Testis (tissue), 3 donors: ENCODE data around the gene PPP3R1. TPM values are rescaled to one million over a fixed set of nuclear protein-coding genes. Genes with fewer than 3 reads are reported as not detected.

Experiments used
- DNase-seq: peaks from one replicate; pipeline ENCODE4 v3.0.0-alpha.2; 2019
- H3K27ac ChIP-seq, 2 donors: fragments of 200-600 bp; sonication (generic); one replicate each; pipeline ENCODE4 v1.5.1; 2019
- H3K27me3 ChIP-seq: fragments of 200-600 bp; sonication (generic); one replicate; pipeline ENCODE4 v1.5.1; 2019
- H3K36me3 ChIP-seq: fragments of 200-600 bp; sonication (generic); one replicate; pipeline ENCODE4 v1.5.1; 2017; ENCODE audit warnings: low read depth; ENCODE audit errors: missing control alignments
- H3K4me1 ChIP-seq: fragments of 200-600 bp; sonication (generic); one replicate; pipeline ENCODE4 v1.5.1; 2019
- H3K4me3 ChIP-seq, 2 donors: fragments of 200-600 bp; sonication (generic); one replicate each; pipeline ENCODE4 v1.5.1; 2017 to 2019
- H3K9me3 ChIP-seq: fragments of 200-600 bp; sonication (generic); one replicate; pipeline ENCODE4 v1.5.1; 2017
- CTCF ChIP-seq, 3 experiments: fragments of 450-650 bp in 2 of 3; fragments of 200-600 bp in 1 of 3; sonication (generic) in 1 of 3; IDR thresholded peaks; one replicate each; pipeline ENCODE4 v1.5.1; 2016 to 2019; ENCODE audit warnings: antibody characterized with exemption in 3 of 3, mild to moderate bottlenecking in 2 of 3, moderate library complexity in 1 of 3
- POLR2A ChIP-seq: fragments of 450-650 bp; IDR thresholded peaks from one replicate; pipeline ENCODE4 v1.6.1; 2017; ENCODE audit warnings: antibody characterized with exemption, mild to moderate bottlenecking, moderate library complexity
- WGBS, 2 donors: methylation state at CpG; one replicate each; pipeline ENCODE4 v1.1.5; 2018; 5-methylcytosine and 5-hydroxymethylcytosine counted together
- intact Hi-C: fragments of 100-400 bp; cut with DNase I; formaldehyde crosslinking; loops from one replicate; pipeline ENCODE4 v1.15.1; 2023; ENCODE audit warnings: low total_unique reads
- polyA plus RNA-seq: library from polyadenylated mRNA; stranded (reverse); fragments of 350-450 nt; fragmentation: Illumina TruSeq; extraction: RNeasy Lipid Tissue Mini Kit (QIAGEN cat#74804); gene quantifications from one replicate; pipeline ENCODE4 v1.2.3, GENCODE V29; 2014; ENCODE audit warnings: low read depth, low replicate concordance; ENCODE audit not compliant: insufficient read depth
- total RNA-seq, 2 donors: library from RNA; depleted of rRNA; stranded (reverse); fragments of >200 nt; gene quantifications; one replicate each; pipeline ENCODE4 v1.2.3, GENCODE V29; 2016

Gene PPP3R1
- total and polyA plus RNA-seq, 3 donors from 2014 or later = 35.7 to 45.0 (median 37.0) TPM

- 54 to 65% methylated on average over 4 of the region's 4 CpGs for WGBS, 2 donors
- Histone ChIP-seq H3K36me3 (no peaks in the 10 kb centered on the region), H3K27me3 (no peaks in the 10 kb centered on the region), H3K9me3 (no peaks in the 10 kb centered on the region), H3K4me3 (no peak overlapping the region), H3K27ac (no peak overlapping the region), H3K4me1 (peaks cover 5% of the 10 kb centered on the region)
- intact Hi-C loops = no loop called here
- DNase-seq = no peak
- TF ChIP-seq POLR2A (no peak), CTCF (IDR thresholded peaks at IDR 0.05) (no peak)
These were observed 16.1 kb downstream of the PPP3R1 start for GRCh38 chr2:68236103-68236734.

DNA sequence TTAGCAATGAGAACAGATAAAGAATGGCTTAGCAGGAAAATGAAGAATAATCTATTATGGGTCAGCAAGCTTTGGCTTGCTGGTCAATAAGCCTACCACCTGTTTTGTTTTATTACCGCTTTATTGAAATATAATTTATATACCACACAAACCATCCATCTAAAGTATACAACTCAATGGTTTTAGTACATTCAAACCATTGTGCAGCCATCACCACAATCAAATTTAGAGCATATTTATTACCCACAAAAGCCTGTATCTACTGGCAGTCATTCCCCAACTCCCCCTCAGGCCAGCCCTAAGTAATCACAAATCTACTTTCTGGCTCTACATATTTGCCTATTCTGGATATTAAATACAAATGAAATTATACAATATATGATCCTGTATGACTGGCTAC lies 17.2 kb downstream of the PPP3R1 start:
- DNase-seq = no peak
- Histone ChIP-seq H3K36me3 (no peaks in the 10 kb centered on the region), H3K27ac (no peak overlapping the region), H3K27me3 (no peaks in the 10 kb centered on the region), H3K9me3 (no peaks in the 10 kb centered on the region), H3K4me1 (peaks cover 5% of the 10 kb centered on the region), H3K4me3 (no peak overlapping the region)
- intact Hi-C loops = no loop called here
- TF ChIP-seq POLR2A (no peak), CTCF (IDR thresholded peaks at IDR 0.05) (no peak)
- 86 to 100% methylated on average over 1 of the region's 1 CpG for WGBS, 2 donors

DNA sequence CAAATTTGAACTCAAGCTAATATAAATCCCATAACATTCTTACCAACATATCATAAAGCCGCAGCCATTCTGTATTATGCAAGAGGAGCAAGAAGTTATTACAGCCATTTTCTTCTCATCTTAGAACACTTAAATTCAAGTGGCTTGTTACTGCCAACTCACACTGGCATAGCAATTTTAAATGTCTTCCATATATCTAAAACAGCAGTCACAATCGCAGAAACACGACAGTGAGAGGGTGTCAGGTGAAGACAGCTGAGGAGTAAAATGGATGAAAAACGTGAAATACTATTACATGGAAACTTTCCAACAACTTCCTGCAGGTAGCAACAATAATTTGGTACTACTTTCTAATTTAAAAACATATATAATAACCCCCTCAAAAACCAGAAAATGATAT lies 17.9 kb downstream of the PPP3R1 start:
- Histone ChIP-seq H3K36me3 (no peaks in the 10 kb centered on the region), H3K27ac (no peak overlapping the region), H3K4me3 (no peak overlapping the region), H3K27me3 (no peaks in the 10 kb centered on the region), H3K9me3 (no peaks in the 10 kb centered on the region), H3K4me1 (peaks cover 5% of the 10 kb centered on the region)
- WGBS, 2 donors = 90 to 94% methylated on average over 4 of the region's 4 CpGs
- DNase-seq = no peak
- intact Hi-C loops = no loop called here
- TF ChIP-seq CTCF (IDR thresholded peaks at IDR 0.05) (no peak), POLR2A (no peak)

GRCh38 chr2:68231061-68231372 lies 21.3 kb downstream of the PPP3R1 start:
- intact Hi-C loops = no loop called here
- Histone ChIP-seq H3K27ac (no peak overlapping the region), H3K4me1 (no peaks in the 10 kb centered on the region), H3K36me3 (no peaks in the 10 kb centered on the region), H3K27me3 (no peaks in the 10 kb centered on the region), H3K4me3 (no peak overlapping the region), H3K9me3 (no peaks in the 10 kb centered on the region)
- no peak for DNase-seq
- WGBS, 2 donors = 22 to 68% methylated on average over 1 of the region's 1 CpG
- TF ChIP-seq CTCF (IDR thresholded peaks at IDR 0.05) (no peak), POLR2A (no peak)
